Medulla oblongata (tissue), 1 donor: ENCODE results near the gene TMEM129.

Experiments used
- DNase-seq: peaks from one replicate; pipeline ENCODE4 v3.0.0-alpha.2; 2015; ENCODE audit errors: extremely low spot score

TMEM129 gene

GRCh38 chr4:1745165-1745564 lies 24.0 kb upstream of the TMEM129 start:
- DNase-seq = no peak

GRCh38 chr4:1744552-1744951 lies 23.4 kb upstream of the TMEM129 start:
- DNase-seq = no peak

GRCh38 chr4:1743975-1744374 lies 22.9 kb upstream of the TMEM129 start:
- DNase-seq = no peak

- DNase-seq = no peak
Measured at GRCh38 chr4:1743551-1743950, 22.4 kb upstream of the TMEM129 start.

- DNase-seq = no peak
Measured at GRCh38 chr4:1741208-1741607, 20.1 kb upstream of the TMEM129 start.

- DNase-seq = no peak
Measured at GRCh38 chr4:1740021-1740545, 19.0 kb upstream of the TMEM129 start.

GRCh38 chr4:1739358-1739757 lies 18.2 kb upstream of the TMEM129 start:
- DNase-seq = no peak

- DNase-seq = no peak
Measured at GRCh38 chr4:1738410-1738809, 17.3 kb upstream of the TMEM129 start.

- DNase-seq = no peak
Measured at GRCh38 chr4:1737666-1738065, 16.5 kb upstream of the TMEM129 start.

- no peak for DNase-seq
Measured at GRCh38 chr4:1736812-1737211, 15.7 kb upstream of the TMEM129 start.

- no peak for DNase-seq
Measured at GRCh38 chr4:1735215-1735614, 14.1 kb upstream of the TMEM129 start.

GRCh38 chr4:1732911-1733310 lies 11.8 kb upstream of the TMEM129 start:
- no peak for DNase-seq

GRCh38 chr4:1731180-1731579 lies 10.1 kb upstream of the TMEM129 start:
- no peak for DNase-seq

- no peak for DNase-seq
Measured at GRCh38 chr4:1730532-1731135, 9.5 kb upstream of the TMEM129 start.

- DNase-seq = no peak
Measured at GRCh38 chr4:1728061-1728980, 7.2 kb upstream of the TMEM129 start.

GRCh38 chr4:1727117-1728031 lies 6.3 kb upstream of the TMEM129 start:
- DNase-seq = peak; percentile 28

- DNase-seq = peak; percentile 95
Measured at GRCh38 chr4:1726146-1726934, 5.2 kb upstream of the TMEM129 start.

- DNase-seq = no peak
Measured at GRCh38 chr4:1725521-1725920, 4.4 kb upstream of the TMEM129 start.

GRCh38 chr4:1723131-1723801 lies 2.1 kb upstream of the TMEM129 start:
- DNase-seq = no peak

- no peak for DNase-seq
Measured at GRCh38 chr4:1722551-1723118, 1.5 kb upstream of the TMEM129 start.
